Raji (cell line): ENCODE results near the gene PLCXD1.

ENCODE experiments used
- POLR2A ChIP-seq: IDR thresholded peaks from 2 replicates; pipeline ENCODE4 v1.6.1; 2011; ENCODE audit warnings: low read depth, low read length, control low read depth; ENCODE audit not compliant: insufficient read depth

PLCXD1 gene

GRCh38 chrX:352582-353314, 71.6 kb downstream of the PLCXD1 start:
- TF ChIP-seq POLR2A, result no peak
